Activated naive CD4-positive, alpha-beta T cell treated with anti-CD3 and anti-CD28 coated beads, Interleukin-2, amount 50 U/mL, for 72 hours (primary cell): ENCODE data around the gene IFITM10. TPM values are rescaled to one million over a fixed set of nuclear protein-coding genes. Genes with fewer than 3 reads are reported as not detected.
"Not testable (repeated sequence)": the region's sequence is repeated elsewhere in the genome, so short reads cannot be mapped to it uniquely, and the experiment has no call there.

Source experiments
- ATAC-seq, 2 donors: fragments of 150-1000 bp; cut with Tn5 transposase; 2 replicates each; pipeline ENCODE4 v1.10.0; 2021; ENCODE audit warnings: mild to moderate bottlenecking in 2 of 2, moderate library complexity in 2 of 2
- DNase-seq, 2 donors: peaks; one replicate each; pipeline ENCODE4 v3.0.0; 2021 to 2022; ENCODE audit warnings: low spot score in 2 of 2
- H3K27ac Mint-ChIP-seq, 2 donors: one replicate each; pipeline ENCODE4 v1.8.0; 2022; ENCODE audit warnings: mild to moderate bottlenecking in 2 of 2, mixed read lengths in 2 of 2
- H3K36me3 Mint-ChIP-seq, 2 donors: one replicate each; pipeline ENCODE4 v1.8.0; 2022; ENCODE audit warnings: mixed read lengths in 2 of 2
- H3K9me3 Mint-ChIP-seq, 2 donors: one replicate each; pipeline ENCODE4 v1.8.0; 2022; ENCODE audit warnings: mixed read lengths in 2 of 2
- total RNA-seq, 2 donors: library from RNA; stranded (reverse); gene quantifications; one replicate each; pipeline ENCODE4 v1.2.3, GENCODE V29; 2022

IFITM10 gene
- total RNA-seq, 2 donors from 2014 or later: 1.2 to 1.8 TPM

DNA sequence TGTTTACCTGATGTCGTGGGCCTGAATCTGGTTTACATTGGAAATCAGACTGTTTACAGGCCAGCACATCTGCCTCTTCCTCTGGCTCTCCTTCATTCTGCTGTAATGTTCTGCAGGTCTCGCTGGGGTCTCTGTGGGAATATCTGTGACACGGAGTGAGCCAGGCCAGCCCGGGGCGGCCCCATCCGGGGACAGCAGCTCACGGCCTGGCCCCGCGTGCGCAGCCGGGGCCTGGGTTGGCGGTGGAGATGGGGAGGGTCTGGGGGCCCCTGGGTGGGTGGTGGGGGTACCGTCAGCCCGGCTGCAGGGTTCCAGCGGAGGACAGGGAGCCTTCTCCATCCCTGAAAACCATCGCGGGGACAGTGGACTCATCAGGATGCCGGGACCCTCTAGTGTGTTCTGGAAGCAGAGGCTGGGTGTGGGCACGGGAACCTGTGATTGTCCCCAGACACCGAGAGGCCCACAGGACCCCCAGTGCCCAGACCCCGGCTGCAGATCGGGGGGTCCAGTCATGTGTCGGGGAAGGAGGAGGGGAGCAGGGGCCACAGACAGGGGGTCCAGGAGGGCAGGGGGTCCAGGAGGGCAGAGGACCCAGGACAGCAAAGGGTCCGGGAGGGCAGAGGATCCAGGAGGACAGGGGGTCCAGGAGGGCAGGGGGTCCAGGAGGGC is 66.4 kb downstream of the IFITM10 start:
- not testable (repeated sequence) for H3K36me3 Mint-ChIP-seq, H3K9me3 Mint-ChIP-seq, H3K27ac Mint-ChIP-seq, DNase-seq, ATAC-seq

DNA sequence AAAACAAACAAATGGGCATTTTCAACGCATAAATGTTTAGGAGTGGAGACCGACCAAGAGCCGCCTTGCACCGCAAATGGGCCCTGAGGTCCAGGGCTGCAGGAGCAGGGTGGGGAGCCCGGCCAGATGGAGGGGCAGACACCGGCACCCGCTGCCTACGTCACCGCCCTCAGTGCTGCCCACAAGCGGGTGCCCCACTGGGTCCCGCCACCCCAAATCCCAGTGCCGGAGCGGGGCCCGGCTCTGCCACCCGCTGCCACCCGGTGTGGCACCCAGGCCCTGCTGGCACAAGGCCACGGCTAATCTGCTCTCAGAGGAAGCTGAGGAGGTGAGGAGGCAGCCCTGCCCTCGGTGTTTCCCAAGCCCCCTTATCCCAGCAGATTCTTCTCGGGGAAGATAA is 67.2 kb downstream of the IFITM10 start:
- ATAC-seq, H3K36me3 Mint-ChIP-seq, DNase-seq, H3K9me3 Mint-ChIP-seq, H3K27ac Mint-ChIP-seq: not testable (repeated sequence)

Other genes with a start within 250 kb of the IFITM10 start
- 1 to 10 TPM; 1.1 TPM for gene DUSP8, start 178.3 kb downstream of the IFITM10 start, total RNA-seq
- not detected for gene KRTAP5-1, start 165.3 kb downstream of the IFITM10 start, total RNA-seq
- gene KRTAP5-2, start 152.3 kb downstream of the IFITM10 start, total RNA-seq: not detected
- not detected for gene KRTAP5-3, start 142.1 kb downstream of the IFITM10 start, total RNA-seq
- not detected for gene KRTAP5-4, start 128.5 kb downstream of the IFITM10 start, total RNA-seq
- gene KRTAP5-5, start 120.8 kb downstream of the IFITM10 start, total RNA-seq: not detected
- gene KRTAP5-6, start 53.4 kb downstream of the IFITM10 start, total RNA-seq: not detected
- 10 to 100 TPM; 47.2 to 55.7 TPM for gene CTSD, start 13.3 kb upstream of the IFITM10 start, total RNA-seq
- not detected for gene SYT8, start 84.4 kb upstream of the IFITM10 start, total RNA-seq
- not detected for gene TNNI2, start 88.4 kb upstream of the IFITM10 start, total RNA-seq
- gene LSP1, start 102.5 kb upstream of the IFITM10 start, total RNA-seq: 100 to 1,000 TPM; 102 to 263 TPM
- gene PRR33, start 141.3 kb upstream of the IFITM10 start, total RNA-seq: under 1 TPM; 0.12 to 0.20 TPM
- 10 to 100 TPM; 10.3 to 12.9 TPM for gene TNNT3, start 169.1 kb upstream of the IFITM10 start, total RNA-seq
- gene MRPL23, start 196.7 kb upstream of the IFITM10 start, total RNA-seq: 100 to 1,000 TPM in 1 of 2 donors, 10 to 100 TPM in 1; 96.4 to 132 TPM
- gene H19, start 247.2 kb upstream of the IFITM10 start, total RNA-seq: under 1 TPM in 1 of 2 donors, not detected in 1; 0.64 TPM